Stimulated activated effector memory CD8-positive, alpha-beta T cell treated with anti-CD3 and anti-CD28 coated beads, Interleukin-12 subunit alpha, Interleukin-12 subunit beta, amount 100 ng/mL, for 72 hours (primary cell): ENCODE data around the gene KIAA1614.
"Not testable (repeated sequence)": the region's sequence is repeated elsewhere in the genome, so short reads cannot be mapped to it uniquely, and the experiment has no call there.

Source experiments
- ATAC-seq: fragments of 150-1000 bp; cut with Tn5 transposase; 2 replicates; pipeline ENCODE4 v1.10.0; 2021
- DNase-seq, 2 donors: peaks; one replicate each; pipeline ENCODE4 v3.0.0; 2021 to 2022; ENCODE audit warnings: low spot score in 2 of 2
- H3K27ac Mint-ChIP-seq: one replicate; pipeline ENCODE4 v1.8.0; 2022; ENCODE audit warnings: mild to moderate bottlenecking, mixed read lengths
- H3K36me3 Mint-ChIP-seq: one replicate; pipeline ENCODE4 v1.8.0; 2022; ENCODE audit warnings: mild to moderate bottlenecking, mixed read lengths
- H3K4me1 Mint-ChIP-seq: one replicate; pipeline ENCODE4 v1.8.0; 2022; ENCODE audit warnings: mixed read lengths
- H3K4me3 Mint-ChIP-seq: one replicate; pipeline ENCODE4 v1.8.0; 2022; ENCODE audit warnings: mild to moderate bottlenecking, mixed read lengths
- H3K9me3 Mint-ChIP-seq: one replicate; pipeline ENCODE4 v1.8.0; 2022; ENCODE audit warnings: mixed read lengths

KIAA1614 gene

GRCh38 chr1:180953291-180954004 is 40.8 kb downstream of the KIAA1614 start:
- no peak for ATAC-seq
- Mint-ChIP-seq H3K4me3 (peak overlapping the region; percentile 57), H3K9me3 (no peaks in the 10 kb centered on the region), H3K4me1 (peaks cover 12% of the 10 kb centered on the region), H3K27ac (peak overlapping the region; percentile 32), H3K36me3 (peaks cover 19% of the 10 kb centered on the region)
- DNase-seq, result no peak

GRCh38 chr1:180954005-180954800 is 41.5 kb downstream of the KIAA1614 start:
- H3K9me3 Mint-ChIP-seq, result no peaks in the 10 kb centered on the region
- no peak overlapping the region for H3K27ac Mint-ChIP-seq
- H3K4me3 Mint-ChIP-seq, result peak overlapping the region; percentile 57
- H3K4me1 Mint-ChIP-seq, result peaks cover 7% of the 10 kb centered on the region
- peak; percentile 32 to 73 for DNase-seq
- peak; percentile 86 for ATAC-seq
- peaks cover 19% of the 10 kb centered on the region for H3K36me3 Mint-ChIP-seq

- peaks cover 7% of the 10 kb centered on the region for H3K4me1 Mint-ChIP-seq
- no peak for DNase-seq
- no peaks in the 10 kb centered on the region for H3K9me3 Mint-ChIP-seq
- peaks cover 23% of the 10 kb centered on the region for H3K36me3 Mint-ChIP-seq
- H3K4me3 Mint-ChIP-seq, result peak overlapping the region; percentile 57
- ATAC-seq, result no peak
- H3K27ac Mint-ChIP-seq, result no peak overlapping the region
Observed at GRCh38 chr1:180954801-180955165, 42.1 kb downstream of the KIAA1614 start.

- no peak overlapping the region for H3K4me3 Mint-ChIP-seq
- peaks cover 26% of the 10 kb centered on the region for H3K36me3 Mint-ChIP-seq
- no peak overlapping the region for H3K27ac Mint-ChIP-seq
- DNase-seq (no peak), ATAC-seq (no peak)
- H3K4me1 Mint-ChIP-seq, result peaks cover 7% of the 10 kb centered on the region
- H3K9me3 Mint-ChIP-seq, result no peaks in the 10 kb centered on the region
Observed at GRCh38 chr1:180956028-180956640, 43.4 kb downstream of the KIAA1614 start.

GRCh38 chr1:180959620-180960019 is 46.9 kb downstream of the KIAA1614 start:
- DNase-seq, ATAC-seq, H3K4me1 Mint-ChIP-seq, H3K9me3 Mint-ChIP-seq, H3K4me3 Mint-ChIP-seq, H3K27ac Mint-ChIP-seq: not testable (repeated sequence)
- peaks cover 33% of the 10 kb centered on the region for H3K36me3 Mint-ChIP-seq

- peaks cover 43% of the 10 kb centered on the region for H3K36me3 Mint-ChIP-seq
- DNase-seq (no peak), ATAC-seq (no peak)
- H3K4me1 Mint-ChIP-seq, result peaks cover 6% of the 10 kb centered on the region
- H3K27ac Mint-ChIP-seq, result no peak overlapping the region
- H3K9me3 Mint-ChIP-seq, result no peaks in the 10 kb centered on the region
- no peak overlapping the region for H3K4me3 Mint-ChIP-seq
Observed at GRCh38 chr1:180961622-180962021, 48.9 kb downstream of the KIAA1614 start.

GRCh38 chr1:180962178-180962577 is 49.5 kb downstream of the KIAA1614 start:
- no peak overlapping the region for H3K27ac Mint-ChIP-seq
- no peak overlapping the region for H3K4me3 Mint-ChIP-seq
- no peaks in the 10 kb centered on the region for H3K9me3 Mint-ChIP-seq
- ATAC-seq (no peak), DNase-seq (no peak)
- peaks cover 10% of the 10 kb centered on the region for H3K4me1 Mint-ChIP-seq
- peaks cover 49% of the 10 kb centered on the region for H3K36me3 Mint-ChIP-seq

- no peak overlapping the region for H3K4me3 Mint-ChIP-seq
- no peak for DNase-seq
- no peaks in the 10 kb centered on the region for H3K9me3 Mint-ChIP-seq
- H3K36me3 Mint-ChIP-seq, result peaks cover 65% of the 10 kb centered on the region
- H3K4me1 Mint-ChIP-seq, result peaks cover 20% of the 10 kb centered on the region
- no peak for ATAC-seq
- H3K27ac Mint-ChIP-seq, result no peak overlapping the region
Observed at GRCh38 chr1:180964056-180964455, 51.4 kb downstream of the KIAA1614 start.

- Mint-ChIP-seq H3K4me3 (no peak overlapping the region), H3K9me3 (no peaks in the 10 kb centered on the region), H3K27ac (no peak overlapping the region), H3K36me3 (peaks cover 66% of the 10 kb centered on the region), H3K4me1 (peaks cover 25% of the 10 kb centered on the region)
- ATAC-seq (no peak), DNase-seq (no peak)
Observed at GRCh38 chr1:180964595-180964994, 51.9 kb downstream of the KIAA1614 start.

- Mint-ChIP-seq H3K9me3 (no peaks in the 10 kb centered on the region), H3K4me1 (peaks cover 38% of the 10 kb centered on the region), H3K36me3 (peaks cover 67% of the 10 kb centered on the region), H3K4me3 (no peak overlapping the region), H3K27ac (peak overlapping the region; percentile 80)
- DNase-seq (no peak), ATAC-seq (no peak)
Observed at GRCh38 chr1:180966312-180966711, 53.6 kb downstream of the KIAA1614 start.

- H3K36me3 Mint-ChIP-seq, result peaks cover 73% of the 10 kb centered on the region
- no peak for DNase-seq
- peaks cover 43% of the 10 kb centered on the region for H3K4me1 Mint-ChIP-seq
- peak overlapping the region; percentile 80 for H3K27ac Mint-ChIP-seq
- no peak for ATAC-seq
- no peak overlapping the region for H3K4me3 Mint-ChIP-seq
- H3K9me3 Mint-ChIP-seq, result no peaks in the 10 kb centered on the region
Observed at GRCh38 chr1:180966744-180967536, 54.2 kb downstream of the KIAA1614 start.

- DNase-seq (no peak), ATAC-seq (no peak)
- H3K9me3 Mint-ChIP-seq, result no peaks in the 10 kb centered on the region
- no peak overlapping the region for H3K4me3 Mint-ChIP-seq
- peaks cover 79% of the 10 kb centered on the region for H3K36me3 Mint-ChIP-seq
- peaks cover 43% of the 10 kb centered on the region for H3K4me1 Mint-ChIP-seq
- peak overlapping the region; percentile 67 for H3K27ac Mint-ChIP-seq
Observed at GRCh38 chr1:180967558-180967957, 54.9 kb downstream of the KIAA1614 start.

GRCh38 chr1:180968834-180969233 is 56.1 kb downstream of the KIAA1614 start:
- not testable (repeated sequence) for ATAC-seq, DNase-seq, H3K4me3 Mint-ChIP-seq, H3K9me3 Mint-ChIP-seq
- Mint-ChIP-seq H3K36me3 (peaks cover 85% of the 10 kb centered on the region), H3K27ac (peak overlapping the region; percentile 67), H3K4me1 (peaks cover 43% of the 10 kb centered on the region)

- H3K9me3 Mint-ChIP-seq, result no peaks in the 10 kb centered on the region
- no peak for DNase-seq
- H3K27ac Mint-ChIP-seq, result peak overlapping the region; percentile 67
- H3K36me3 Mint-ChIP-seq, result peaks cover 85% of the 10 kb centered on the region
- no peak overlapping the region for H3K4me3 Mint-ChIP-seq
- ATAC-seq, result no peak
- peaks cover 43% of the 10 kb centered on the region for H3K4me1 Mint-ChIP-seq
Observed at GRCh38 chr1:180969434-180969833, 56.7 kb downstream of the KIAA1614 start.
